Gastroesophageal sphincter (tissue), 4 donors: ENCODE data around the gene GPR17. TPM values are rescaled to one million over a fixed set of nuclear protein-coding genes. Genes with fewer than 3 reads are reported as not detected.

Source experiments
- ATAC-seq: fragments of 150-250 bp; one replicate; pipeline ENCODE4 v1.9.1; 2016; ENCODE audit warnings: mild to moderate bottlenecking, moderate library complexity
- H3K27ac ChIP-seq, 4 donors: fragments of 200-600 bp; sonication (generic) in 3 of 4; 1 replicate in 3 of 4; 2 replicates in 1 of 4; pipeline ENCODE4 v1.5.1; 2016 to 2019
- H3K27me3 ChIP-seq: fragments of 200-600 bp; sonication (generic); one replicate; pipeline ENCODE4 v1.5.1; 2019
- H3K36me3 ChIP-seq, 2 donors: fragments of 200-600 bp; sonication (generic); one replicate each; pipeline ENCODE4 v1.5.1; 2019; ENCODE audit warnings: control low read depth in 1 of 2
- H3K4me1 ChIP-seq, 3 donors: fragments of 200-600 bp; sonication (generic); 1 replicate in 2 of 3; 2 replicates in 1 of 3; pipeline ENCODE4 v1.5.1; 2016 to 2019; ENCODE audit warnings: control low read depth in 2 of 3
- H3K4me3 ChIP-seq, 2 donors: fragments of 200-600 bp; sonication (generic); one replicate each; pipeline ENCODE4 v1.5.1; 2019; ENCODE audit warnings: mild to moderate bottlenecking in 1 of 2, moderate library complexity in 1 of 2
- H3K9me3 ChIP-seq, 3 donors: fragments of 200-600 bp; sonication (generic); one replicate each; pipeline ENCODE4 v1.5.1; 2017 to 2019; ENCODE audit warnings: control low read depth in 2 of 3
- CTCF ChIP-seq, 4 experiments: fragments of 200-600 bp in 2 of 4; fragments of 450-650 bp in 2 of 4; sonication (generic) in 1 of 4; IDR thresholded peaks; one replicate each; pipeline ENCODE4 v1.5.1; 2017 to 2019; ENCODE audit warnings: antibody characterized with exemption in 4 of 4, mild to moderate bottlenecking in 2 of 4, moderate library complexity in 2 of 4
- EP300 ChIP-seq: sonication (generic); formaldehyde crosslinking; IDR thresholded peaks from one replicate; pipeline ENCODE4 v1.6.1; 2017; ENCODE audit warnings: antibody characterized with exemption, mild to moderate bottlenecking
- POLR2A ChIP-seq, 2 donors: fragments of 450-650 bp; IDR thresholded peaks; one replicate each; pipeline ENCODE4 v1.6.1; 2017; ENCODE audit warnings: antibody characterized with exemption in 2 of 2, mild to moderate bottlenecking in 2 of 2, moderate library complexity in 1 of 2
- POLR2AphosphoS5 ChIP-seq: sonication (generic); formaldehyde crosslinking; IDR thresholded peaks from one replicate; pipeline ENCODE4 v1.6.1; 2017; ENCODE audit warnings: antibody characterized with exemption
- WGBS, 2 donors: methylation state at CpG; one replicate each; pipeline ENCODE4 v1.1.5; 2018; ENCODE audit warnings: low coverage in 1 of 2; 5-methylcytosine and 5-hydroxymethylcytosine counted together
- total RNA-seq, 4 donors: library from RNA; depleted of rRNA; stranded (reverse); fragments of >200 nt; gene quantifications; one replicate each; pipeline ENCODE4 v1.1.0, GENCODE V29; 2016

The GPR17 gene
- total RNA-seq, 4 donors from 2014 or later: 0.35 TPM; not detected in 3

GRCh38 chr2:127642706-127643438 is 3.1 kb upstream of the GPR17 start:
- Histone ChIP-seq H3K4me1 (peaks cover 0 to 93% (median 36%) of the 10 kb centered on the region in 3 donors), H3K4me3 (no peak overlapping the region), H3K9me3 (no peaks in the 10 kb centered on the region), H3K27ac (peak overlapping the region in 3 of 4 donors; percentile 81 to 83 (median 83)), H3K27me3 (no peaks in the 10 kb centered on the region), H3K36me3 (peaks cover 0 to 66% of the 10 kb centered on the region in 2 donors)
- 37 to 50% methylated on average over 1 to 3 of the region's 17 CpGs for WGBS, 2 donors
- no peak for ATAC-seq
- TF ChIP-seq CTCF (IDR thresholded peaks at IDR 0.05): no peak

GRCh38 chr2:127643439-127644065 is 2.4 kb upstream of the GPR17 start:
- H3K4me1 ChIP-seq: peaks cover 0 to 93% (median 36%) of the 10 kb centered on the region in 3 donors
- H3K36me3 ChIP-seq: peaks cover 0 to 69% of the 10 kb centered on the region in 2 donors
- H3K4me3 ChIP-seq: no peak overlapping the region
- WGBS, 2 donors: 60 to 66% methylated on average over 2 to 4 of the region's 15 CpGs
- H3K27me3 ChIP-seq: no peaks in the 10 kb centered on the region
- H3K9me3 ChIP-seq: no peaks in the 10 kb centered on the region
- peak overlapping the region in 3 of 4 donors; percentile 81 to 83 (median 83) for H3K27ac ChIP-seq
- no peak for TF ChIP-seq CTCF (IDR thresholded peaks at IDR 0.05)
- no peak for TF ChIP-seq POLR2A (IDR thresholded peaks at IDR 0.05)
- no peak for TF ChIP-seq POLR2AphosphoS5
- ATAC-seq: no peak

- TF ChIP-seq CTCF (IDR thresholded peaks at IDR 0.05) (peak in 1 of 4 experiments; percentile 39), POLR2AphosphoS5 (no peak)
- ATAC-seq: no peak
- Histone ChIP-seq H3K4me1 (peaks cover 2 to 96% (median 39%) of the 10 kb centered on the region in 3 donors), H3K36me3 (peaks cover 0 to 61% of the 10 kb centered on the region in 2 donors), H3K27me3 (no peaks in the 10 kb centered on the region), H3K9me3 (no peaks in the 10 kb centered on the region), H3K4me3 (no peak overlapping the region), H3K27ac (peak overlapping the region in 3 of 4 donors; percentile 81 to 83 (median 83))
- WGBS, 2 donors: 60 to 90% methylated on average over 1 to 2 of the region's 19 CpGs
Observed at GRCh38 chr2:127644066-127645025, 1.6 kb upstream of the GPR17 start.

- WGBS, 2 donors: 22 to 59% methylated on average over 1 of the region's 1 CpG
- no peaks in the 10 kb centered on the region for H3K27me3 ChIP-seq
- TF ChIP-seq POLR2AphosphoS5 (no peak), POLR2A (IDR thresholded peaks at IDR 0.05) (no peak)
- H3K4me1 ChIP-seq: peaks cover 4 to 98% (median 43%) of the 10 kb centered on the region in 3 donors
- no peak overlapping the region for H3K4me3 ChIP-seq
- peaks cover 0 to 55% of the 10 kb centered on the region in 2 donors for H3K36me3 ChIP-seq
- H3K9me3 ChIP-seq: no peaks in the 10 kb centered on the region
- H3K27ac ChIP-seq: peak overlapping the region in 3 of 4 donors; percentile 81 to 83 (median 83)
- no peak for ATAC-seq
Observed at GRCh38 chr2:127645026-127645394, 943 bp upstream of the GPR17 start.

GRCh38 chr2:127646487-127647241 is 711 bp downstream of the GPR17 start:
- Histone ChIP-seq H3K27me3 (no peaks in the 10 kb centered on the region), H3K4me1 (peaks cover 4 to 99% (median 54%) of the 10 kb centered on the region in 3 donors), H3K4me3 (no peak overlapping the region), H3K9me3 (no peaks in the 10 kb centered on the region), H3K36me3 (peaks cover 0 to 47% of the 10 kb centered on the region in 2 donors), H3K27ac (peak overlapping the region; percentile 41 to 83 (median 82))
- no peak for ATAC-seq
- 40% methylated on average over 3 of the region's 24 CpGs; no CpG with 5 or more reads in 1 of the 2 donors for WGBS, 2 donors
- TF ChIP-seq EP300 (no peak), POLR2AphosphoS5 (no peak)
